Neural cell (in vitro differentiated cells): ENCODE data around the gene YLPM1. TPM values are rescaled to one million over a fixed set of nuclear protein-coding genes. Genes with fewer than 3 reads are reported as not detected.

ENCODE experiments used
- H2AFZ ChIP-seq: fragments of 200-600, 300-800 bp; sonication (generic), shearing (Covaris generic); 2 replicates; pipeline ENCODE4 v1.6.0; 2014; ENCODE audit warnings: low read depth, mild to moderate bottlenecking, antibody characterized with exemption, low read length, moderate library complexity
- H3F3A ChIP-seq: fragments of 200-600 bp; shearing (Covaris generic); 2 replicates; pipeline ENCODE4 v1.6.1; 2016; ENCODE audit warnings: mild to moderate bottlenecking, moderate library complexity, mixed read lengths, antibody characterized with exemption, low read length; ENCODE audit not compliant: insufficient read depth, poor library complexity, severe bottlenecking
- H3K27ac ChIP-seq: fragments of 200-600, 300-800 bp; sonication (generic), shearing (Covaris generic); 2 replicates; pipeline ENCODE4 v1.5.1; 2014; ENCODE audit warnings: mild to moderate bottlenecking, low read length, moderate library complexity
- H3K27me3 ChIP-seq: fragments of 300-800, 200-600 bp; sonication (generic), shearing (Covaris generic); 2 replicates; pipeline ENCODE4 v1.6.0; 2014; ENCODE audit warnings: mild to moderate bottlenecking, low read depth, low read length, moderate library complexity; ENCODE audit not compliant: insufficient read depth
- H3K36me3 ChIP-seq: fragments of 300-800, 200-600 bp; sonication (generic), shearing (Covaris generic); 2 replicates; pipeline ENCODE4 v1.5.1; 2014; ENCODE audit warnings: mild to moderate bottlenecking, antibody characterized with exemption, low read length, moderate library complexity; ENCODE audit not compliant: insufficient read depth
- H3K4me2 ChIP-seq: fragments of 300-800, 200-600 bp; sonication (generic), shearing (Covaris generic); 2 replicates; pipeline ENCODE4 v1.6.0; 2014; ENCODE audit warnings: mild to moderate bottlenecking, low read length
- H3K4me3 ChIP-seq: fragments of 300-800, 200-600 bp; sonication (generic), shearing (Covaris generic); 2 replicates; pipeline ENCODE4 v1.5.1; 2014; ENCODE audit warnings: mild to moderate bottlenecking, low read length, moderate library complexity
- H3K79me2 ChIP-seq: fragments of 200-600 bp; shearing (Covaris generic); replicated peaks from 2 replicates; pipeline ENCODE4 v1.6.0; 2014; ENCODE audit warnings: mild to moderate bottlenecking, low read length, moderate library complexity; ENCODE audit not compliant: insufficient read depth
- H3K9ac ChIP-seq: fragments of 300-800, 200-600 bp; sonication (generic), shearing (Covaris generic); 2 replicates; pipeline ENCODE4 v1.6.1; 2016; ENCODE audit warnings: mild to moderate bottlenecking, low read length, mixed read lengths
- H3K9me2 ChIP-seq: fragments of 200-600 bp; shearing (Covaris generic); 2 replicates; pipeline ENCODE4 v1.6.1; 2016; ENCODE audit warnings: mild to moderate bottlenecking, low read length, mixed read lengths; ENCODE audit not compliant: insufficient read depth
- H3K9me3 ChIP-seq: fragments of 200-600, 300-800 bp; sonication (generic), shearing (Covaris generic); 2 replicates; pipeline ENCODE4 v1.6.1; 2016; ENCODE audit warnings: mild to moderate bottlenecking, mixed run types, low read length, moderate library complexity, mixed read lengths
- H4K20me1 ChIP-seq: fragments of 200-600 bp; shearing (Covaris generic); 2 replicates; pipeline ENCODE4 v1.6.1; 2016; ENCODE audit warnings: mild to moderate bottlenecking, mixed run types; ENCODE audit not compliant: insufficient read depth
- CTCF ChIP-seq: fragments of 450-650 bp; IDR thresholded peaks from 2 replicates; pipeline ENCODE4 v1.5.1; 2014; ENCODE audit warnings: antibody characterized with exemption, mild to moderate bottlenecking, moderate library complexity; ENCODE audit not compliant: poor library complexity, severe bottlenecking
- EP300 ChIP-seq: fragments of 450-650 bp; conservative IDR thresholded peaks from 2 replicates; pipeline ENCODE4 v1.6.1; 2014; ENCODE audit warnings: antibody characterized with exemption, mild to moderate bottlenecking, moderate library complexity; ENCODE audit not compliant: poor library complexity, severe bottlenecking
- EZH2 ChIP-seq: fragments of 200-600, 300-800 bp; shearing (Covaris generic), sonication (generic); IDR thresholded peaks from 2 replicates; pipeline ENCODE4 v1.6.1; 2014; ENCODE audit warnings: antibody characterized with exemption, low read length, borderline replicate concordance, mild to moderate bottlenecking; ENCODE audit not compliant: insufficient read depth, poor library complexity, severe bottlenecking
- MXI1 ChIP-seq: fragments of 450-650 bp; conservative IDR thresholded peaks from 2 replicates; pipeline ENCODE4 v1.6.1; 2014; ENCODE audit warnings: antibody characterized with exemption, mild to moderate bottlenecking; ENCODE audit not compliant: poor library complexity, severe bottlenecking
- POLR2AphosphoS5 ChIP-seq: IDR thresholded peaks from 2 replicates; pipeline ENCODE4 v1.6.1; 2012
- RAD21 ChIP-seq: fragments of 450-650 bp; conservative IDR thresholded peaks from 2 replicates; pipeline ENCODE4 v1.6.1; 2014; ENCODE audit warnings: antibody characterized with exemption, mild to moderate bottlenecking, moderate library complexity
- REST ChIP-seq: IDR thresholded peaks from 2 replicates; pipeline ENCODE4 v1.6.1; 2012; ENCODE audit warnings: borderline replicate concordance
- SMC3 ChIP-seq: fragments of 450-650 bp; conservative IDR thresholded peaks from 2 replicates; pipeline ENCODE4 v1.6.1; 2014; ENCODE audit warnings: antibody characterized with exemption, mild to moderate bottlenecking, moderate library complexity; ENCODE audit not compliant: poor library complexity
- TAF1 ChIP-seq: IDR thresholded peaks from 2 replicates; pipeline ENCODE4 v1.6.1; 2012; ENCODE audit warnings: low read depth
- polyA plus RNA-seq: library from polyadenylated mRNA; depleted of rRNA; stranded (reverse); fragments of >200 nt; gene quantifications from 2 replicates; pipeline ENCODE4 v1.2.3, GENCODE V29; 2014

YLPM1 gene
- polyA plus RNA-seq, 1 donor from 2014 or later = 63.4 TPM

- H3K4me3 ChIP-seq = no peak overlapping the region
- no peak overlapping the region for H3K4me2 ChIP-seq
- TF ChIP-seq CTCF (no peak), SMC3 (no peak), MXI1 (no peak), POLR2AphosphoS5 (no peak), EP300 (no peak), TAF1 (no peak), REST (no peak), EZH2 (no peak), RAD21 (no peak)
- no peak overlapping the region for H3K9ac ChIP-seq
- no peaks in the 10 kb centered on the region for H3K36me3 ChIP-seq
- H3K9me3 ChIP-seq = no peaks in the 10 kb centered on the region
- no peak overlapping the region for H2AFZ ChIP-seq
- H4K20me1 ChIP-seq = no peaks in the 10 kb centered on the region
- H3K27me3 ChIP-seq = no peaks in the 10 kb centered on the region
- no peaks in the 10 kb centered on the region for H3K79me2 ChIP-seq
- H3F3A ChIP-seq = no peaks in the 10 kb centered on the region
- H3K27ac ChIP-seq = no peak overlapping the region
- H3K9me2 ChIP-seq = no peaks in the 10 kb centered on the region
Observed at GRCh38 chr14:74846168-74846567, 83.1 kb downstream of the YLPM1 start.

DNA sequence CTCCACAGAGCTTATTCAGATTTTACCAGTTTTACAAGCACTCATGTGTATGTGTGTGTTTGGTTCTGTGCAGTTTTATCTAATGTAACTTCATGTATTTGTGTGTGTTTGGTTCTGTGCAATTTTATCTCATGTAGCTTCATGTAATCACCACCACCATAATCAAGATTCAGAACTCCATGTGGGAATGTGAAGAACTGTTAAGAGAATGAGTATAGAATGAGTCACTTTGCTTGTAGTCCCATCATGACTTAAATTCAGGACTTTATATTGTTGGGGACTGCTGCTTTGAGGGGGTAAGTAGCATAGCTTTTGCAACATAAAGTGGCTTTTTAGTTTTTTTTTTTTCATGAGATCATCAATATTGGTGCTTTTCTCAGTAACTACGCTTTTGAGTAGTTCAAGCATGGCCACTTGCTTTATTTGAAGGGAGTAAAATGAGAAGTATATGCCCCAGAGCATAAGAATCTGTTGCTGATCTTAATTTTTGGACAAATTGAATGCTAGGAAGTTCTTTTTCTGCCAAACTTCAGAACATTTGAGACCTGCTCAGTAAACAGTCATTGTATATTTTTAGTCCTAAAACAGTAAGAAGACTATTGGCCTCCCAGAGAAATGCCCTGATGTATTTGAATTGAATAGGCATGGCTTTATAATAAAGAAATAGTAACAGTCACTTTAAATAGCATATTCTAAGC is 84.0 kb downstream of the YLPM1 start:
- H3K9me3 ChIP-seq = no peaks in the 10 kb centered on the region
- H3K4me3 ChIP-seq = no peak overlapping the region
- H3K27ac ChIP-seq = no peak overlapping the region
- H2AFZ ChIP-seq = no peak overlapping the region
- no peaks in the 10 kb centered on the region for H3K9me2 ChIP-seq
- no peaks in the 10 kb centered on the region for H4K20me1 ChIP-seq
- no peak overlapping the region for H3K9ac ChIP-seq
- H3F3A ChIP-seq = no peaks in the 10 kb centered on the region
- H3K27me3 ChIP-seq = no peaks in the 10 kb centered on the region
- no peak for TF ChIP-seq POLR2AphosphoS5
- no peak for TF ChIP-seq TAF1
- no peaks in the 10 kb centered on the region for H3K36me3 ChIP-seq
- no peak overlapping the region for H3K4me2 ChIP-seq
- H3K79me2 ChIP-seq = no peaks in the 10 kb centered on the region

GRCh38 chr14:74848768-74849167 is 85.7 kb downstream of the YLPM1 start:
- Histone ChIP-seq H2AFZ (no peak overlapping the region), H3K36me3 (no peaks in the 10 kb centered on the region), H3K4me3 (no peak overlapping the region), H3K9ac (no peak overlapping the region), H3K4me2 (no peak overlapping the region), H3F3A (no peaks in the 10 kb centered on the region), H3K27me3 (no peaks in the 10 kb centered on the region), H3K79me2 (no peaks in the 10 kb centered on the region), H3K9me3 (no peaks in the 10 kb centered on the region), H3K27ac (no peak overlapping the region), H3K9me2 (no peaks in the 10 kb centered on the region), H4K20me1 (no peaks in the 10 kb centered on the region)
- TF ChIP-seq TAF1 = no peak
- no peak for TF ChIP-seq REST
- TF ChIP-seq EP300 = no peak
- TF ChIP-seq RAD21 = no peak
- TF ChIP-seq EZH2 = no peak
